DOHH2 (cell line): Measurements from ENCODE around the gene PNMT.
A peak's percentile ranks its signal among the peaks of the same experiment; 100 is the strongest.

Source experiments
- H3F3A ChIP-seq: fragments of 200-600 bp; sonication (generic), shearing (Covaris generic); 2 replicates; pipeline ENCODE4 v1.6.0; 2016; ENCODE audit warnings: antibody characterized with exemption, mild to moderate bottlenecking; ENCODE audit not compliant: control insufficient read depth, insufficient read depth
- H3K27ac ChIP-seq: fragments of 200-600 bp; sonication (generic); 2 replicates; pipeline ENCODE4 v1.5.1; 2014; ENCODE audit warnings: low read depth, mild to moderate bottlenecking, low read length, moderate library complexity
- H3K27me3 ChIP-seq: fragments of 200-600 bp; sonication (generic); 2 replicates; pipeline ENCODE4 v1.6.1; 2014; ENCODE audit warnings: mild to moderate bottlenecking, low read length, mixed read lengths; ENCODE audit not compliant: control insufficient read depth
- H3K36me3 ChIP-seq: fragments of 200-600 bp; sonication (generic); 2 replicates; pipeline ENCODE4 v1.6.1; 2014; ENCODE audit warnings: mild to moderate bottlenecking, low read length, moderate library complexity, mixed read lengths; ENCODE audit not compliant: control insufficient read depth
- H3K4me1 ChIP-seq: fragments of 200-600 bp; sonication (generic); 2 replicates; pipeline ENCODE4 v1.6.1; 2014; ENCODE audit warnings: mild to moderate bottlenecking, low read length, mixed read lengths; ENCODE audit not compliant: control insufficient read depth
- H3K4me2 ChIP-seq: fragments of 200-600 bp; sonication (generic); 2 replicates; pipeline ENCODE4 v1.6.0; 2014; ENCODE audit warnings: mild to moderate bottlenecking, low read length, moderate library complexity
- H3K4me3 ChIP-seq: fragments of 200-600 bp; sonication (generic); 2 replicates; pipeline ENCODE4 v1.5.1; 2014; ENCODE audit warnings: mild to moderate bottlenecking, low read length, mixed read lengths
- H3K79me2 ChIP-seq: fragments of 200-600 bp; sonication (generic); 2 replicates; pipeline ENCODE4 v1.6.1; 2014; ENCODE audit warnings: mild to moderate bottlenecking, low read length, mixed read lengths; ENCODE audit not compliant: control insufficient read depth
- H3K9me2 ChIP-seq: fragments of 200-600 bp; sonication (generic); replicated peaks from 2 replicates; pipeline ENCODE4 v1.6.1; 2014; ENCODE audit warnings: mild to moderate bottlenecking, low read length, mixed read lengths; ENCODE audit not compliant: control insufficient read depth
- H3K9me3 ChIP-seq: fragments of 200-600 bp; sonication (generic); 2 replicates; pipeline ENCODE4 v1.6.1; 2014; ENCODE audit warnings: antibody characterized with exemption, low read length, mixed read lengths; ENCODE audit not compliant: control insufficient read depth, insufficient read depth
- H4K20me1 ChIP-seq: fragments of 200-600 bp; sonication (generic); 2 replicates; pipeline ENCODE4 v1.6.0; 2014; ENCODE audit warnings: low read depth, mild to moderate bottlenecking, antibody characterized with exemption, low read length, moderate library complexity; ENCODE audit not compliant: control insufficient read depth, insufficient read depth
- EZH2phosphoT487 ChIP-seq: fragments of 200-600 bp; sonication (generic); IDR thresholded peaks from 2 replicates; pipeline ENCODE4 v1.6.1; 2017; ENCODE audit warnings: borderline replicate concordance, mild to moderate bottlenecking, antibody characterized with exemption, low read length, moderate library complexity, mixed read lengths
- TF ChIP-seq, protein P1 (sequence below): fragments of 200-600 bp; sonication (generic); IDR thresholded peaks from one replicate; pipeline ENCODE4 v1.5.1; 2014; ENCODE audit warnings: antibody characterized with exemption, mild to moderate bottlenecking, low read depth, low read length; ENCODE audit not compliant: poor library complexity, severe bottlenecking

Gene PNMT

GRCh38 chr17:39621523-39622379 lies 46.5 kb upstream of the PNMT start:
- Histone ChIP-seq H3F3A (peaks cover 11% of the 10 kb centered on the region), H3K27me3 (peaks cover 18% of the 10 kb centered on the region), H3K79me2 (no peaks in the 10 kb centered on the region), H3K36me3 (no peaks in the 10 kb centered on the region), H3K9me3 (no peaks in the 10 kb centered on the region), H3K4me3 (peak overlapping the region; percentile 57), H3K27ac (no peak overlapping the region; the same call in 1 of the 2 replicates), H3K9me2 (no peaks in the 10 kb centered on the region), H3K4me1 (peaks cover 40% of the 10 kb centered on the region), H3K4me2 (peak overlapping the region; percentile 78), H4K20me1 (no peaks in the 10 kb centered on the region)
- TF ChIP-seq, protein P1, sequence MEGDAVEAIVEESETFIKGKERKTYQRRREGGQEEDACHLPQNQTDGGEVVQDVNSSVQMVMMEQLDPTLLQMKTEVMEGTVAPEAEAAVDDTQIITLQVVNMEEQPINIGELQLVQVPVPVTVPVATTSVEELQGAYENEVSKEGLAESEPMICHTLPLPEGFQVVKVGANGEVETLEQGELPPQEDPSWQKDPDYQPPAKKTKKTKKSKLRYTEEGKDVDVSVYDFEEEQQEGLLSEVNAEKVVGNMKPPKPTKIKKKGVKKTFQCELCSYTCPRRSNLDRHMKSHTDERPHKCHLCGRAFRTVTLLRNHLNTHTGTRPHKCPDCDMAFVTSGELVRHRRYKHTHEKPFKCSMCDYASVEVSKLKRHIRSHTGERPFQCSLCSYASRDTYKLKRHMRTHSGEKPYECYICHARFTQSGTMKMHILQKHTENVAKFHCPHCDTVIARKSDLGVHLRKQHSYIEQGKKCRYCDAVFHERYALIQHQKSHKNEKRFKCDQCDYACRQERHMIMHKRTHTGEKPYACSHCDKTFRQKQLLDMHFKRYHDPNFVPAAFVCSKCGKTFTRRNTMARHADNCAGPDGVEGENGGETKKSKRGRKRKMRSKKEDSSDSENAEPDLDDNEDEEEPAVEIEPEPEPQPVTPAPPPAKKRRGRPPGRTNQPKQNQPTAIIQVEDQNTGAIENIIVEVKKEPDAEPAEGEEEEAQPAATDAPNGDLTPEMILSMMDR: peak; percentile 100
- no peak; the same call in 1 of the 2 replicates for TF ChIP-seq EZH2phosphoT487

DNA sequence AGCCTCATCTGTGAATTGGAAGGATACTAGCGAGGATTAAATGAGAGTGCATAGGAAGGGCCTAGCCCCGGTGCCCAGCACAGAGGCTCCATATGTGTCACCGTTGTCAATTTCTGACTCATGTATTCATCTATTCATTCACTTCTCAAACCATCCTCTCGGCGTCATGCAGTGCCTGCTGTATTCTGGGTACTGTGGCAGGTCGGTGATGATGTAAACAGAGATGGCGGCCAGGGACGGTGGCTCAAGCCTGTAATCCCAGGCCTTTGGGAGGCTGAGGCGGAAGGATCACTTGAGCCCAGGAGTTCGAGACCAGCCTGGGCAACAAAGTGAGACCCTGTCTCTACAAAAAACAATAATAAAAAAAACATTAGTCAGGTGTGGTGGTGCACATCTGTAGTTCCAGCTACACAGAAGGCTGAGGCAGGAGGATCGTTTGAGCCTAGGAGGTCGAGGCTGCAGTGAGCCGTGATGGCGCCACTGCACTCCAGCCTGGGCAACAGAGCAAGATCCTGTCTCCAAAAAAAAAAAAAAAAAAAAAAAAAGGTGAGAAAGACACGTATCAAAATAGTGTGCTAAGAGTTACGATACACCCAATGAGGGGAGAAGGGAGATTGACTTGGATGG lies 45.8 kb upstream of the PNMT start:
- Histone ChIP-seq H3K36me3 (no peaks in the 10 kb centered on the region), H3F3A (peaks cover 9% of the 10 kb centered on the region; the same call in 1 of the 2 replicates), H3K79me2 (no peaks in the 10 kb centered on the region), H3K4me3 (peak overlapping the region; percentile 57), H3K9me3 (no peaks in the 10 kb centered on the region), H3K4me1 (peaks cover 34% of the 10 kb centered on the region), H3K9me2 (no peaks in the 10 kb centered on the region), H3K27me3 (peaks cover 21% of the 10 kb centered on the region), H4K20me1 (no peaks in the 10 kb centered on the region), H3K4me2 (peak overlapping the region; percentile 78), H3K27ac (no peak overlapping the region; the same call in 1 of the 2 replicates)
- TF ChIP-seq EZH2phosphoT487: no peak
- TF ChIP-seq, protein P1: no peak

DNA sequence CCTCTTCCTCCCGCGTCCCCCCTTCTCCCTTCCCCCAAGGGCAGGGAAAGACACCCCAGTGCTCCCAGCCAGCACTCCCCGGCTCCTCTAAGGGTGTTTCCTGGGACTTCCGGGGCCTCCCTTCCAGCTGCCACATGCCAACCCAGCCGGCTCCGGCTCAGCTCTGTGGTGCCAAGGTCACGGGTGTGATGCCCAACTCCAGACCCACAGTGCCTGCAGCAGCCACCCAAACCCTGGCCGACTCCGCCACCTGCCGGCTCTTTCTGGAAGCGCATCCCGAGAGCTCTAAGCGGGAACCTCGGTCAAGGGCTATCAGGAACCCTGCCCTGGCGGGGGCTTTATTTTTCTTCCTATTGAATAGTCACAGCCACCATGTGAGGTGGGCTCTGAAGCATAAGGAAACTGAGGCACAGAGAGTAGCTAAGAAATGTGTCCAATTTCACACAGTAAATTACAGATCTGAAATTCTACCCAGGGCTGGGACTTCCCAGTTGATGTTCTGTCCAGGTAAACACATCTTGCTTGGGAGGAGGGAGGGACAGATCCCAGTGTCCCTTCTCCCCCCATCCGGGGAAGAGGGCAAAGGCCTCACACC lies 44.8 kb upstream of the PNMT start:
- peaks cover 9% of the 10 kb centered on the region; the same call in 1 of the 2 replicates for H3F3A ChIP-seq
- peak overlapping the region; percentile 1 for H3K4me2 ChIP-seq
- TF ChIP-seq EZH2phosphoT487: no peak
- TF ChIP-seq, protein P1: peak; percentile 90
- no peaks in the 10 kb centered on the region for H3K9me2 ChIP-seq
- H3K79me2 ChIP-seq: no peaks in the 10 kb centered on the region
- H4K20me1 ChIP-seq: no peaks in the 10 kb centered on the region
- H3K27ac ChIP-seq: no peak overlapping the region
- peaks cover 29% of the 10 kb centered on the region for H3K4me1 ChIP-seq
- no peaks in the 10 kb centered on the region for H3K36me3 ChIP-seq
- H3K4me3 ChIP-seq: no peak overlapping the region
- H3K9me3 ChIP-seq: no peaks in the 10 kb centered on the region
- H3K27me3 ChIP-seq: peaks cover 21% of the 10 kb centered on the region
